ENCODE measurements around the gene PLXNC1. TPM values are rescaled to one million over a fixed set of nuclear protein-coding genes. Genes with fewer than 3 reads are reported as not detected.

The PLXNC1 gene
- polyA plus RNA-seq, 1 of the 3 experiments (the other 2 are of a cell fraction) = 0.23 TPM

GRCh38 chr12:94099632-94100031 is 48.7 kb upstream of the PLXNC1 start:
- Histone ChIP-seq H3K27me3 (ENCODE audit: insufficient read depth) (no peaks in the 10 kb centered on the region), H3K79me2 (ENCODE audit: insufficient read depth) (no peaks in the 10 kb centered on the region), H3K4me2 (peak overlapping the region; percentile 90), H3K4me3 (ENCODE audit: low read depth in 2 of 2, low read length in 1 of 2) (0 out of 4 replicates have a peak overlapping the region, but pooled peaks of 1 of the 2 experiments have one; percentile 39), H3F3A (replicated peaks; ENCODE audit: insufficient read depth) (peaks cover 21% of the 10 kb centered on the region), H3K9me2 (no peaks in the 10 kb centered on the region), H3K9ac (peak overlapping the region; percentile 68), H4K20me1 (ENCODE audit: insufficient read depth) (no peaks in the 10 kb centered on the region), H3K9me3 (no peaks in the 10 kb centered on the region), H3K4me1 (ENCODE audit: control insufficient read depth in 1 of 2, insufficient read depth in 2 of 2, low read depth in 1 of 2, low read length in 1 of 2) (peaks cover 8 to 14% of the 10 kb centered on the region in 2 experiments; a peak in 2 of 4 replicates), H3K36me3 (replicated peaks in 1 of 2; ENCODE audit: control insufficient read depth in 1 of 2, insufficient read depth in 2 of 2, low read length in 1 of 2) (no peaks in the 10 kb centered on the region), H3K27ac (ENCODE audit: low read depth in 2 of 2, low read length in 1 of 2) (peak overlapping the region in 1 of 2 experiments; percentile 82; a peak in 2 of 4 replicates), H2AFZ (ENCODE audit: low read depth) (0 out of 2 replicates have a peak overlapping the region, but pooled peaks have one; percentile 18)
- TF ChIP-seq YY1 (IDR thresholded peaks at IDR 0.05; ENCODE audit: low read depth) (no peak), FOSL2 (IDR thresholded peaks at IDR 0.05; ENCODE audit: borderline replicate concordance, low read depth) (peak; percentile 69; the same call in 1 of the 2 replicates), FOXM1 (IDR thresholded peaks at IDR 0.05; ENCODE audit: low read depth) (no peak), JUND (IDR thresholded peaks at IDR 0.05) (peak; percentile 87), CHD2 (IDR thresholded peaks at IDR 0.05; ENCODE audit: low read length, partially characterized antibody) (no peak), RAD21 (IDR thresholded peaks at IDR 0.05; ENCODE audit: low read length) (no peak), MAX (IDR thresholded peaks at IDR 0.05; ENCODE audit: low read depth) (peak; percentile 75), EZH2phosphoT487 (IDR thresholded peaks at IDR 0.05; ENCODE audit: borderline replicate concordance, low read depth) (no peak), TCF12 (IDR thresholded peaks at IDR 0.05) (peak; percentile 97), RXRA (IDR thresholded peaks at IDR 0.05; ENCODE audit: borderline replicate concordance, low read depth) (peak; percentile 58; the same call in 1 of the 2 replicates), GABPA (IDR thresholded peaks at IDR 0.05; ENCODE audit: low read depth) (peak; percentile 2; the same call in 1 of the 2 replicates), GATA2 (CRISPR knock-in tag; IDR thresholded peaks at IDR 0.05) (no peak), USF2 (IDR thresholded peaks at IDR 0.05; ENCODE audit: borderline replicate concordance, low read depth, low read length) (no peak), POLR2AphosphoS5 (IDR thresholded peaks at IDR 0.05; ENCODE audit: low read depth, low read length) (peak; percentile 34; the same call in 1 of the 2 replicates), MEF2A (IDR thresholded peaks at IDR 0.05; ENCODE audit: borderline replicate concordance, low read depth) (peak; percentile 36; the same call in 1 of the 2 replicates), FOXJ3 (CRISPR knock-in tag; IDR thresholded peaks at IDR 0.05) (no peak), PBX3 (IDR thresholded peaks at IDR 0.05) (peak; percentile 83), NRF1 (IDR thresholded peaks at IDR 0.05; ENCODE audit: low read depth, low read length) (no peak), NFIC (IDR thresholded peaks at IDR 0.05; ENCODE audit: borderline replicate concordance) (peak; percentile 89), SIN3A (IDR thresholded peaks at IDR 0.05; ENCODE audit: borderline replicate concordance, low read depth, low read length) (0 out of 2 replicates have a peak, but pooled peaks have one; percentile 40), IRF3 (IDR thresholded peaks at IDR 0.05; ENCODE audit: low read depth, low read length) (no peak), SMC3 (IDR thresholded peaks at IDR 0.05; ENCODE audit: low read depth, low read length) (no peak), EP300 (IDR thresholded peaks at IDR 0.05; ENCODE audit: borderline replicate concordance in 1 of 2, low read depth in 1 of 2, low read length in 1 of 2) (peak; percentile 55 to 96; a peak in 3 of 4 replicates), MXI1 (IDR thresholded peaks at IDR 0.05; ENCODE audit: low read depth, low read length) (no peak), TAF1 (IDR thresholded peaks at IDR 0.05; ENCODE audit: borderline replicate concordance, low read depth, low read length) (0 out of 2 replicates have a peak, but pooled peaks have one; percentile 12), CTCF (IDR thresholded peaks at IDR 0.05) (no peak), TEAD4 (IDR thresholded peaks at IDR 0.05; ENCODE audit: borderline replicate concordance, insufficient read depth) (peak; percentile 81), RFX5 (IDR thresholded peaks at IDR 0.05; ENCODE audit: low read length) (no peak), RCOR1 (IDR thresholded peaks at IDR 0.05; ENCODE audit: low read length) (no peak)
- peak; percentile 23 for DNase-seq
- ChIA-PET CTCF (interaction anchor here (1.1 to 8.7 kb wide), 11 partner anchors 12 to 680 kb away, joined by 3 to 182 read pairs (median 29); partner anchors contain the start of gene SOCS2), POLR2A (interaction anchor here (0.8 kb wide), 1 partner anchor 530 kb away, joined by 3 read pairs; no protein-coding TSS in a partner anchor)
- WGBS (ENCODE audit: low lambda C conversion rate) = 33% methylated on average over 10 of the region's 10 CpGs

Data from SK-N-SH (cell line).